Stimulated activated CD4-positive, alpha-beta T cell treated with anti-CD3 and anti-CD28 coated beads, Interleukin-2, amount 100 ng/mL, for 24 hours (primary cell): Measurements from ENCODE around the gene MMUT.
"Not testable (repeated sequence)": the region's sequence is repeated elsewhere in the genome, so short reads cannot be mapped to it uniquely, and the experiment has no call there.

Source experiments
- DNase-seq, 2 donors: peaks; one replicate each; pipeline ENCODE4 v3.0.0-alpha.2; 2020

MMUT gene

GRCh38 chr6:49462927-49463611 is at the start of gene MMUT, which contains the start of gene CENPQ:
MMUT (minus strand) TSS chr6:49463253; CDS start chr6:49459466, 3,787 bp downstream.
CENPQ (plus strand) TSS chr6:49463370; CDS start chr6:49470177, 6,807 bp downstream.
- DNase-seq, result peak; percentile 87 to 90

GRCh38 chr6:49509342-49509741 is 46.3 kb upstream of the MMUT start:
- no peak for DNase-seq

- no peak for DNase-seq
These were observed 43.6 kb upstream of the MMUT start for GRCh38 chr6:49506569-49507111.

- no peak for DNase-seq
These were observed 41.6 kb upstream of the MMUT start for GRCh38 chr6:49504666-49505065.

- DNase-seq, result no peak
These were observed 36.6 kb upstream of the MMUT start, which contains the start of gene GLYATL3 for GRCh38 chr6:49499623-49500022. GLYATL3 (plus strand) TSS chr6:49499923; CDS start chr6:49511991, 12,068 bp downstream.

- DNase-seq, result no peak
These were observed 36.1 kb upstream of the MMUT start for GRCh38 chr6:49499126-49499525.

GRCh38 chr6:49497304-49497703 is 34.3 kb upstream of the MMUT start:
- DNase-seq, result no peak

GRCh38 chr6:49490633-49491032 is 27.6 kb upstream of the MMUT start:
- DNase-seq, result no peak

GRCh38 chr6:49483380-49483779 is 20.3 kb upstream of the MMUT start:
- not testable (repeated sequence) for DNase-seq

- DNase-seq, result not testable (repeated sequence)
These were observed 18.8 kb upstream of the MMUT start for GRCh38 chr6:49481846-49482245.

- DNase-seq, result no peak
These were observed 16.4 kb upstream of the MMUT start for GRCh38 chr6:49479308-49479970.

- not testable (repeated sequence) for DNase-seq
These were observed 13.5 kb upstream of the MMUT start for GRCh38 chr6:49476564-49476963.

- DNase-seq, result no peak
These were observed 5.0 kb upstream of the MMUT start for GRCh38 chr6:49468042-49468441.

- no peak for DNase-seq
These were observed 1.6 kb upstream of the MMUT start for GRCh38 chr6:49464691-49465090.

- no peak for DNase-seq
These were observed 537 bp upstream of the MMUT start for GRCh38 chr6:49463612-49463967.

- no peak for DNase-seq
These were observed 490 bp downstream of the MMUT start for GRCh38 chr6:49462599-49462926.

GRCh38 chr6:49462071-49462470 is 982 bp downstream of the MMUT start:
- DNase-seq, result no peak

GRCh38 chr6:49457771-49458170 is 5.3 kb downstream of the MMUT start:
- DNase-seq, result no peak

- no peak for DNase-seq
These were observed 8.0 kb downstream of the MMUT start for GRCh38 chr6:49454787-49455709.

GRCh38 chr6:49453221-49453620 is 9.8 kb downstream of the MMUT start:
- no peak for DNase-seq

GRCh38 chr6:49430866-49431265 is 32.2 kb downstream of the MMUT start:
- no peak for DNase-seq

GRCh38 chr6:49430187-49430586 is 32.9 kb downstream of the MMUT start:
- no peak for DNase-seq

GRCh38 chr6:49423817-49424216 is 39.2 kb downstream of the MMUT start:
- DNase-seq, result no peak
